Effector memory CD4-positive, alpha-beta T cell (primary cell): ENCODE measurements around the gene TEP1.

ENCODE experiments used
- DNase-seq, 3 donors: peaks; one replicate each; pipeline ENCODE4 v3.0.0-alpha.2; 2020
- H3K27ac ChIP-seq: 2 replicates; pipeline ENCODE4 v1.7.0; 2013; ENCODE audit warnings: mild to moderate bottlenecking, low read length, moderate library complexity; ENCODE audit not compliant: insufficient read depth, poor library complexity, severe bottlenecking
- H3K27me3 ChIP-seq: replicated peaks from 2 replicates; pipeline ENCODE4 v1.7.0; 2013; ENCODE audit warnings: mild to moderate bottlenecking, low read length; ENCODE audit not compliant: insufficient read depth, control insufficient read depth, poor library complexity, severe bottlenecking
- H3K36me3 ChIP-seq: 2 replicates; pipeline ENCODE4 v1.7.0; 2013; ENCODE audit warnings: mild to moderate bottlenecking, low read length, moderate library complexity; ENCODE audit not compliant: control insufficient read depth, insufficient read depth
- H3K4me1 ChIP-seq: 2 replicates; pipeline ENCODE4 v1.7.0; 2013; ENCODE audit warnings: low read length, mild to moderate bottlenecking; ENCODE audit not compliant: control insufficient read depth, insufficient read depth, poor library complexity, severe bottlenecking
- H3K4me3 ChIP-seq: 2 replicates; pipeline ENCODE4 v1.7.0; 2013; ENCODE audit warnings: low read length, low read depth, mild to moderate bottlenecking; ENCODE audit not compliant: insufficient read depth, poor library complexity, severe bottlenecking
- H3K9me3 ChIP-seq: 2 replicates; pipeline ENCODE4 v1.7.0; 2013; ENCODE audit warnings: mild to moderate bottlenecking, low read length, moderate library complexity; ENCODE audit not compliant: control insufficient read depth

Gene TEP1

DNA sequence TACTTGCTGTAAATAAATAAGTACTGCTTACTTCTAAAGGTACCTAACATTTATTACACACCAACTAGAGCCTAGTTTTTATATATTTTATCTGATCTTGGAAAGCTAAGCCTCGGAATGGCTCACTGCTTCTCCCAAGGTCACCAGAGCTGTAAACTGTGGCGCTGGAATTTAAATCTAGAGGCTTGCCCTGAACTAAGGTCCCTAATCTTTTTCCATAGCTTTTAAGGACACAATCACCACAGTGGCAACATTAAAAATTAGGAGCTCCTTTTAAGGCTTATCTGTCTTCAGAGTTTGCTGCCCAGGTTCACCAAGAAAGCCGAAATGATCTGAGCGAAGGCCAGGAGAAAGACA, 80.9 kb downstream of the TEP1 start:
- H3K4me3 ChIP-seq: peak overlapping the region; percentile 73
- no peak for DNase-seq
- peak overlapping the region; percentile 60 for H3K27ac ChIP-seq
- no peaks in the 10 kb centered on the region for H3K9me3 ChIP-seq
- H3K27me3 ChIP-seq: no peaks in the 10 kb centered on the region
- no peaks in the 10 kb centered on the region for H3K36me3 ChIP-seq
- H3K4me1 ChIP-seq: no peaks in the 10 kb centered on the region

GRCh38 chr14:20331053-20331613, 82.2 kb downstream of the TEP1 start:
- Histone ChIP-seq H3K4me1 (no peaks in the 10 kb centered on the region), H3K9me3 (no peaks in the 10 kb centered on the region), H3K36me3 (peaks cover 3% of the 10 kb centered on the region), H3K27me3 (no peaks in the 10 kb centered on the region), H3K4me3 (no peak overlapping the region), H3K27ac (no peak overlapping the region)
- no peak for DNase-seq

- Histone ChIP-seq H3K36me3 (peaks cover 7% of the 10 kb centered on the region), H3K4me3 (no peak overlapping the region), H3K4me1 (no peaks in the 10 kb centered on the region), H3K27me3 (no peaks in the 10 kb centered on the region), H3K9me3 (no peaks in the 10 kb centered on the region), H3K27ac (no peak overlapping the region)
- DNase-seq: no peak
Observed at GRCh38 chr14:20329355-20329754, 83.9 kb downstream of the TEP1 start.

DNA sequence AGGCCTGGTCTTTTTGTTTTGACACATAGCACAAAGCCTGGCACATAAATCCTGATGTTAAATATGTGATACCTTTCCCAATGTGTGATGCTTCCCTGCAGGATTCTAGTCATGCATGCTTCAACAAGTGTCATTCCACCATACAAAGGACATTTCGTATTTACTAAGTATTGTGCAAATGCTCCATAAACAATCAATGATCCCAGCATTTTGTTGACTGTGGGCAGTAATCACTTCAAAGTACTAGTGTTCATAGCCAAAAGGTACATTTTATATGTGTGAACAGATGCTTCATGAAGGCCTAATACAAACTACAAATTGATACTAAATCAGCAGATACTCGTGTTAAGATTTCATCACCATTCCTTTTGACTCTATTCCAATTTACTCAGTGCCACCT, 84.6 kb downstream of the TEP1 start:
- Histone ChIP-seq H3K4me1 (no peaks in the 10 kb centered on the region), H3K36me3 (peaks cover 11% of the 10 kb centered on the region), H3K27me3 (no peaks in the 10 kb centered on the region), H3K27ac (no peak overlapping the region), H3K9me3 (no peaks in the 10 kb centered on the region), H3K4me3 (no peak overlapping the region)
- DNase-seq: no peak

GRCh38 chr14:20327005-20327869, 86.1 kb downstream of the TEP1 start:
- H3K27ac ChIP-seq: no peak overlapping the region

GRCh38 chr14:20317720-20318119, 95.6 kb downstream of the TEP1 start:
- Histone ChIP-seq H3K36me3 (peaks cover 17% of the 10 kb centered on the region), H3K27me3 (no peaks in the 10 kb centered on the region), H3K4me1 (no peaks in the 10 kb centered on the region), H3K9me3 (no peaks in the 10 kb centered on the region), H3K27ac (no peak overlapping the region), H3K4me3 (no peak overlapping the region)
- no peak for DNase-seq

More at GRCh38 chr14:20327005-20327869, 86.1 kb downstream of the TEP1 start:
- H3K4me3 ChIP-seq: no peak overlapping the region
- H3K4me1 ChIP-seq: no peaks in the 10 kb centered on the region
- H3K27me3 ChIP-seq: no peaks in the 10 kb centered on the region
- no peak for DNase-seq
- peaks cover 16% of the 10 kb centered on the region for H3K36me3 ChIP-seq
- H3K9me3 ChIP-seq: no peaks in the 10 kb centered on the region
